GOT3 (cell line): Measurements from ENCODE around the gene KLHL8.
"Not testable (repeated sequence)": the region's sequence is repeated elsewhere in the genome, so short reads cannot be mapped to it uniquely, and the experiment has no call there.

Source experiments
- DNase-seq: peaks from one replicate; lab custom pipeline; 2025; ENCODE audit warnings: mixed read lengths; lab: John Stamatoyannopoulos, UW

KLHL8 gene

DNA sequence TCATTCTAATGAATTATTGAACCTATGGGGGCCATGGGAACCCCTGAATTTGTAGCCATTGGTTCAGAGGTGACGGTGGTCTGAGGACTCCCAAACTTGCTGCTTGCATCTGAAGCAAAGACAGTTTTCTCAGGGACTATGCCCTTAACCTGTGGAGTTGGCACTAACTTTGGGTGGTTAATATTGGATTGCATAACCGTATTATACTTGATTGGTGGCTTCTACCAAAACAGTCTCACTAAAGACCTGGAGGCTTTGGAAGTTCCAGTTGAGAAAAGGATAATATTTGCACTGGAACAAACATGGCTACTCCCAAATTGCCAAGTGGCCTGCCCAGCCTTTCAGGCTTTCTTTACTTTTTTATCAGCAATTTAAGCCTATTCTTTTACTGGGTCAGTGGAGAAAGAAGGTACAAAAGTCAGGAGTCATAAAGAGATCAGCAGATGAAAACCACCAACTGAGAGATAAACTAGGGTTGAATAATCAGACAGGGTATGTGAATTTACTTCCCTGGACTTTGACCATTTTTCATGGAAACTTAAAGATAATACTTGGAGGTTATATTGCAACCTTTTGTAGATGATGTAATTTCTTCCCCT, 7.9 kb upstream of the KLHL8 start:
- DNase-seq = no peak

DNA sequence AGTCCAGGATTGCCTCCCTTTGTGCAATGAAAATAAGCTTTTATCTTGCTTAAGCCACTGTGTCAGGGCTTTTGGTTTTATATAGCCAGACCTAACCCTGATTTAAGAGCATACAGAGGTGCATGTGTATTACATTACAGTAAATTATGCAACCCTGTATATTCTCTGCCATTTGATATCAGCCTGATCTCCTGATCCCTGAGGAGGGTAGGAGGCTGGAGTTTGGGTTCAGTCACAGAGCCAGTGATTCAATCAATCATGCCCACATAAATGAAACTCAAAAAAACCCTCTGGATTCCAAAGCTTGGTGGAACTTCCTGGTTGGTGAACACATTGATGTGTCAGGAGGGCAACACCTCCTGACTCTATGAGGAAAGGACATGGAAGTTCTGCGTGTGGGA, 7.3 kb upstream of the KLHL8 start:
- no peak for DNase-seq

DNA sequence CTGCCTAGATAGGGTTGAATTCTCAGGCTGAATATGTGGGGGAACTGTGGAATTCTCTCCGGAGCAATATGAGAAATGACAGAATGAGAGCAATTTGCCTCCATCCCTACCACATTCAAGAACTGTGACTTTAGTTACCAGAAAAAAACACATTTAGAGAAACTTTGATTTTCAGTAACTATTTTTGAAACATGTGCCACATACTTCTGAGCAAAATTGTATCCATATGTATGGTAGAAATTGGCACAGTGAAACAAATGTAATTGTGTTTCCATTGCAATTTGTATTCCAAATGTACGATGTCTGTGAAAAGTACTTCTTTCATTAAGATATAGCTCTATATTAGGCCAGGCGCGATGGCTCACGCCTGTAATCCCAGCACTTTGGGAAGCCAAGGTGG, 5.5 kb upstream of the KLHL8 start:
- DNase-seq = no peak

DNA sequence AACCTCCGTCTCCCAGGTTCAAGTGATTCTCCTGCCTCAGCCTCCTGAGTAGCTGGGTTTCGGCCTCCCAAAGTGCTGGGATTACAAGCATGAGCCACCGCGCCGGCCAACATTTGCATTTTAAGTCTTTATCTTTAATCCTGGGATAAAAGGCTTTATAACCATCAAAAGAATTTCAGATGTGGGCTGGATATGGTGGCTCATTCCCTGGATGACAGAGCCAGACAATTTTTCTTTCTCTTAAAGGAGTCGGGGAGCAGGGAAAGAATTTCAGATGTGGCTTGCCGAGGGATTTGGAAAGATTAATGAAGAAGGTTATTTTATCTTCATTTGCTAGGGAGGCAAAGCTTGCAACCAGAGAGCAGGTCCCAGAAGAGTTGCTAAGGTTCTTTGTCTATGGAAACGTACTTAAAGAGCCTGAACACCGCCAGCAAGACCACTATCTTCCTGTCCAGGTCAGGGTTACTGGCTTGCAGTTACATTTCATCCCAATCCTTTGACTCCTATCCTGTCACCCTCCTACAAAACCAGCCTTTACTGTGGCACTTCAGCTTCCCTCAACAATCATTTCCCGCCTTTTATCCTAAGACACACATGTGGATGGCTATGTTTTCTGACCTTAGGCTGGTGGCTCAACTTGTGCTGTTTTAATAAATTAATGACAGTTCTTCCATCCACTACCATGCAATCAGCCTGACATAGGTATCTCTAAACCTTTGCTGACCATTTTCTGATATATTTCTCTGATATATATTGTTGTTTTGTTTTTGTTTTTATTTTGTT, 3.9 kb upstream of the KLHL8 start:
- DNase-seq = no peak

DNA sequence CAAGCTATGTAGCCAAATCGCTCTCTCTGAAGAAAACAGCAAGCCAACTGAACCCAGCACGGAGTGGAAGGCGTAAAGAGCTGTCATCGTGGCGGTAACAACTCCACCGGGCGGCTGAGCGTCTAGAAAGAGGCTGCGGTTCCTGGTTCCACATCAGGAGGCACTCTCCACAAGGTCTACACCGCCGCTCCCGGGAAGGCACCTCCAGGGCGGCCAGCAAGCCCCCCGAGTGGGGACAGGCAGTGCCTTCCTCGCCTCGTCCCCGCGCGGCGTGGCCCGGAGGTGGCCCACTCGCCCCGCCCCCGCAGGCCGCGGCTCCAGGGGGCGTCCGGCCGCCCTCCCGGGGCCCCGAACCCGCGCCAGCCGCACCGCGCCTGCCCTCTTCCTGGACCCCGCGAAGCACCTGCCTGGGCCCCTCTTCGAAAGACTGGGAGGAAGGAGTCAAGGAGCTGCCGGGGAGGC, 755 bp downstream of the KLHL8 start:
- DNase-seq = no peak

DNA sequence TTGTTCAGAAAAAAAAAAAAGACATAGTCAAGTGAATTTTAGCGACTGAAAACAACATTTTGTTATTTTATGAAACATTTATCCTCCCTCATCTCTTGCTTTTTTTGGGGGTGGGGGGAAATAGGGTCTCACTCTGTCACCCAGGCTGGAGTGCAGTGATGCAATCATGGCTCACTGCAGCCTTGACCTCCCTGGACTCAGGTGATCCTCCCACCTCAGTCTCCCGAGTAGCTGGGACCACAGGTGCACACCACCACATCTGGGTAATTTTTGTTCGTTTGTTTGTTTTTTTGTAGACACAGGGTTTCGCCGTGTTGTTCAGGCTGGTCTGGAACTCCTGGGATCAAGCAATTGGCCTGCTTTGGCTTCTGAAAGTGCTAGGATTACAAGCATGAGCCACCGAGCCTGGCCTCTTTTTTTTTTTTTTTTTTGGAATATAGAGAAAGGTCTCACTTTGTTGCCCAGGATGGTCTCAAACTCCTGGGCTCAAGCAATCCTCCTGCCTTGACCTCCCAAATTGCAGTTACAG, 3.1 kb downstream of the KLHL8 start:
- not testable (repeated sequence) for DNase-seq

DNA sequence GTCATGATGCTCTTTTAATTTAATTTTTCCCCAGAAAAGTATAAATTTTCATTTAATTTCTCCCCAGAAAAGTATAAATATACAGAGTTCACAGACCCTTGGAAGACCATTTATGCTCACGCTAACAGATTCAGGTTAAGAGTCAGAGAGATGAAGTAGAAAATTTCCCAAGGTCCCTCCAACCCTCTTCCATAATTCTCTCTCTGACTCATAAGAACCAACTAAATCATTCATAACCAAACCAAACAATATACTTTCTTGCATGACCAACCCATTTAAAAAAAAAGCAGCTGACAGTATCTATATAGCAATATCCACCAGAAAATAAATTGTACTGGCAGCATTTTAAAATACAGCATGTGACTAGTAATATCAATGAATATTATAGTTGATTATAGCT, 3.9 kb downstream of the KLHL8 start:
- DNase-seq = no peak

DNA sequence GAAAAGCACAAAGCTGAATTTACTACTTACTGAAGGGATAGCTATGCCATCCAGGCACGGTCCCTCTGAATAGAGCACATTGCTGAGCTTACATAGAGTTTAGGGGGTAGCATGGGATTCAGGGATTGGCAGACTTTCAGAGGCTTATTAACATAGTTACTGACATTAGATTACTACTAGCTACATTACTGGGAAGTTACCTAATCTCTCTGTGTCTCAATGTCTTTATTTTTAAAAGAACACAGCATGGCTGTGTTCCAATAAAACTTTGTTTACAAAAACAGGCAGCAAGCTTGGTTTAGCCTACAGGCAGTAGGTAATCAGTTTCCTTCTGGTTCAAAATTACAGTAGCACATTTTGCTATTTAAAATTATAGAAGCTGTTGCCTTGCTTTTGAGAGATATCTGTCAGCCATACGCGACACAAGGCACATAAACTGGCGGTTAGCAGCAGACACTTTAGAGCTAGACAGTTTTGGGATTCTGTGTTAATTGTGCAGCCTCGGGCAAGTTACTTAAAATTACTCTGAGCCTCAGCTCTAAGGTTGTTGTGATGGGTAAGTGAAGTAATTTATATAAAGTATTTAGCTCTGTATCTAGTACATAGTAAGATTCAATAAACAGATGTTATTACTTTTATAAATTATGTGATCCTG, 6.9 kb downstream of the KLHL8 start:
- no peak for DNase-seq

DNA sequence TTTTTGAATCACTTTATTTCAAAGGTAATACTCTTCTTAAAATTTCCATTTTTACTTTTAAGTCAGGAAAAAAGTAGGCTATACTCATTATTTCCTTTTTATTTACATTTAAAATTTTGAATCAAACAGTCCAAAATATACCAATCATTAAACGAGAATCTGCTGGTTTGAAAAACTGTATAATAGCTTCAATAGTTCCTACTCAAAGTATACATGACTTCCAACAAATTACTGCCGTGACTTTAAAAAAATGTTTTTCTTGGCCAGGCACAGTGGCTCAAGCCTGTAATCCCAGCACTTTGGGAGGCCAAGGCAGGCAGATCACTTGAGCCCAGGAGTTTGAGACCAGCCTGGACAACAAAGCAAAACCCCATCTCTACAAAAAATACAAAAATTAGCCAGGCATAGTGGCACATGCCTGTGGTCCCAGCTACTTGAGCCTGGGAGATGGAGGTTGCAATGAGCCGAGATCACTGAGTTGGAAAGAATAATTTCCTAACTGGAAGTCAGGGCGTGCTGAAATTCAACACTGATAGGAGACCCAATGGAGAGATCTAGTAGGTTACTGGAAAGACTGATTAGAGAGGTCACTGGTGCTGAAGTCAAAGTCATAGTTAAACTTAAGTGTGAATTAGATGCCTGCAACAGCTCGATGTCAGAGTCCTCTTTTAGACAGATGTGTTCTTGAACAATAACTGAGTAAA, 9.0 kb downstream of the KLHL8 start:
- no peak for DNase-seq

DNA sequence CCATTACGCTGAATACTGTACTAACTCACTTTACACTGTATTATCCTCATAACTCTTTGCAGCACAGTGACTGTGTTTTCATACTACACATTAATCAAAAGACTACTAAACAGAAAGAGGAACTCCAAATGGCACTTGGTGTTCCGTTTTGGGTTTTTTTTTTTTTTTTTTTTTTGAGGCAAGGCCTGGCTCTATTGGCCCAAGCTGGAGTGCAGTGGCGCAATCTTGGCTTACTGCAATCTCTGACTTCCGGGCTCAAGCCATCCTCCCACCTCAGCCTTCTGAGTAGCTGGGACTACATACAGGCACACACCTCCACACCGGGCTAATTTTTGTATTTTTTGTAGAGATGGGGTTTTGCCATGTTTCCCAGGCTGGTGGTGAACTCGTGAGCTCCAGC, 10.7 kb downstream of the KLHL8 start:
- no peak for DNase-seq

DNA sequence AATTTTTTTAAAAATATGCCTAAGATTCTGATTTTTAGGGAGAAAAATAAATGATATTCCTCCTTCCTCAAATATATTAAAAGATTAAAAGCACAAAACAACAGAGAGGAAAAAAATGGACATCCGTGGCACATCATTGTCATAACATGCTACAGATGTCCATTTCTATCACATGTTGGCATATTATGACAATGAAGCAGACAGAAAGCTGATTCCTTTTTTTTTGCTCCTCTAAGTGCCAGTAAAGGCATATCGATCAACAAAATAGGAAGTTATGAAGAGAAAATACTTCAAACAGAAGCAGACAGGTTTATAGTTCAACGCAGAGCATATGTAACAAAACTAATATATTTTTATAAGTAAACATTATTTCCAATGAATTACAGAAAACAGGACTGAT, 11.2 kb downstream of the KLHL8 start:
- DNase-seq = no peak

DNA sequence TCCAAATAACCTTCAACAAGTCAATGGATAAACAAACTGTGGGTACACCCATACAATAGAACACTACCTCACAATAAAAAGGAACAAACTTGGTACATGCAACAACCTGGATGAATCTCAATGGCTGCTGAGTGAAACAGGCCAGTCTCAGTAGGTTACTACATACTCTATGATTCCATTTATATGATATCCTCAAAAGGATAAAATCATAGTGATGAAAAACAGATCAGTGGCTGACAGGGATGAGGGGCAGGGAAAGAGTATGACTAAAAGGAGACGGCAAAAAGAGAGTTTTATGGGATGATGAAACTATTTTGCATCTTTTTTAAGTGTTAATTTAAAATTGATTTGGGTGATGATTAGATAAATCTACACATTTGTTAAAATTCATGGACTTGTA, 15.9 kb downstream of the KLHL8 start:
- DNase-seq = no peak

DNA sequence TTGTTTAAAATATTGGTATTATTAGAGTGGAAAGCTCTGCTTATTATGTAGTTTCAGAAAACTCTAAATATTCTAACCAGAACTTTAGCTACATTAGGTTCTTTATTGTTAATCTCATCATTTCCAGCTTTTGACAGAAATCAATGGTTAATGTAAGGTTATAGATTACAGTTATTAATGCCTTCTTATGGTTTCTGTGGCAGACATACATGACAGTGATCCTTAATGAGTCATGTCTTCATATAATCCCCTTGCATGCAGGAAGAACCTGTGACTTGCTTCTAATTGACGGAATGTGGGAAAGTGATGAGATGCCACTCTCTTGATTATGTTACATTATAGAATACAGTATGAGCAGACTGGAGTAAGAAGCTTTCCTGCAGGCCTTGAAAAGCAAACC, 23.5 kb downstream of the KLHL8 start:
- no peak for DNase-seq

DNA sequence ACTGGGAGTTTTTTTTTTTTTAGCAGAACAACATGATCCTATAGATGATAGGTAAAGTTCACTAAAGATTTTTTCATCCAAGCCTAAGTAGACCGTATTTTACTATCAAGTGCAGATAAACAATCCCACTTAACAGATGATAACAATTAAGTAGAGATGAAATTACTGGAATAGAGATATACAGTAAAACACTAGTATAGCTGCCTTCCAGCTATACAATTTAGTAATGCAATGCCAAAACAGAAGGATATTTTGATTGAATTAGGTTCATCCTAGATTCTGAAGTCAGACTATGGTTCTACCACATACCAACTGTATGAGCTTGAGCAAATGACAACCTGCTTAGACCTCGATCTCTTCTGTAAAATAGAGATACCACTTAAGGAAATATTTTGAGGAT, 24.3 kb downstream of the KLHL8 start:
- no peak for DNase-seq

DNA sequence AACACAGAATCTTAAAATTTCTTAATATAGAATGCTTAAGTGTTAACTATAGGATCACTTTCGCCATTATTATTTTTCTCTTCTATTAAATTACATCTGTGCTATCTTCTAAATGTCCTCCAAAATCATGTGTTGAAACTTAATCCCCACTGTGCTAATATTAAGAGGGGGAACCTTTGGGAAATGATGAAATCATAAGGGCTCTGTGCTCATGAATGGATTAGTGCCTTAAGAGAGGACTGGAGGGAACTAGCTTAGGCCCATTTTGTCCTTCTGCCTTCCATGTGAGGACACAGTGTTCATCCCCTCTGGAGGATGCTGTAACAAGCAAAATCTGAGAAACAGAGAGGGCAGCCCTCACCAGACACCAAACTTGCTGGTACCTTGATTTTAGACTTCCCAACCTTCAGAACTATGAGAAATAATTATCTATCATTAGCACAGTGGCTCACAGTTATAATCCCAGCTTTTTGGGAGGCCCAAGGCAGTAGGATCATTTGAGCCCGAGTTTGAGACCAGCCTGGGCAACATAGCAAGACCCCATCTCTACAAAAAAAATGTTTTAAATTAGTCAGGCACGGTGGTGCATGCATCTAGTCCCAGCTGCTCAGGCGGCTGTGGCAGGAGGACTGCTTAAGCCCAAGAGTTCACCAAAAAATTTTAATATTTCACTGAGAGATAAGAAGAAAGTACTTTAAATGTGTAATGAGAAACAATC, 26.3 kb downstream of the KLHL8 start:
- DNase-seq = no peak

DNA sequence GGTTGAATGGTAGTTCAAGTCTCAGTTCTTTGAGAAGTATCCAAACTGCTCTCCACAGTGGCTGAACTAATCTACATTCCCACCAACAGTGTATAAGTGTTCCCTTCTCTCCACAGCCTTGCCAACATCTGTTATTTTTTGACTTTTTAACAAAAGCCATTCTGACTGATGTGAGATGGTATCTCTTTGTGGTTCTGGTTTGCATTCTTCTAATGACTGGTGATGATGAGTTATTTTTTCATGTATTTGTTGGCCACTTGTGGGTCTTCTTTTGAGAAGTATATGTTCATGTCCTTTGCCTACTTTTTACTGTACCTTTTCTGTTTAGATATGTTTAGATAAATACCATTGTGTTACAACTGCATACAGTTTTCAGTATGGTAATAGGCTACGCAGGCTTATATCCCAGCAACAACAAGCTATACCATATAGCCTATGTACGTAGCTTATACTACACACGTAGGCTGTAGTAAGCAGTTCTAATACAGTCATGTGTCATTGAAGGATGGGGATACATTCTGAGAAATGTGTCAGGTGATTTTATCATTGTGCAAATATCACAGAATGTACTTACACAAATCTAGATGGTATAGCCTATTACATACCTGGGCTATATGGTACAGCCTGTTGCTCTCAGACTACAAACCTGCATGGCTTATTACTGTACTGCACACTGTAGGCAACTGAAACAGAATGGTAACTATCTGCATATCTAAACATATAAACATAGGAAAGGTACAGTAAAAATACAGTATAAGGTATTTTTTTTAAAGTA, 28.1 kb downstream of the KLHL8 start:
- no peak for DNase-seq

DNA sequence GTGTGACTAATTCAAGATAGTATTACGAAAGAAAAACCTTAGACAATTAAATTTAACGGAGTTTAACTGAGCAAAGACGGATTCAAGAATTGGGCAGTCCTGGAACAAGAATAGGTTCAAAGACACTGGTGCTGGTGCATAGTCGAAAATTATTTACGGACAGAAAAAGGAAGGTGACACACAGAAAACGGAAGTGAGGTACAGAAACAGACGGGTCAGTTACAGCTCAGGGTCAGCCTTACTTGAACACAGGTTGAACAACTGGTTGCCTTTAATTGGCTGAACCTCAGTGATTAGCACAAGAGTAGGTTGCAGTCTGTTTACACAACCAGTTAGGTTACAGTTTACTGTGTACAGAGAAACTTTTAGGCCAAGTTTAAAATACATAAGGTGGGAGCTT, 31.5 kb downstream of the KLHL8 start:
- DNase-seq = no peak

DNA sequence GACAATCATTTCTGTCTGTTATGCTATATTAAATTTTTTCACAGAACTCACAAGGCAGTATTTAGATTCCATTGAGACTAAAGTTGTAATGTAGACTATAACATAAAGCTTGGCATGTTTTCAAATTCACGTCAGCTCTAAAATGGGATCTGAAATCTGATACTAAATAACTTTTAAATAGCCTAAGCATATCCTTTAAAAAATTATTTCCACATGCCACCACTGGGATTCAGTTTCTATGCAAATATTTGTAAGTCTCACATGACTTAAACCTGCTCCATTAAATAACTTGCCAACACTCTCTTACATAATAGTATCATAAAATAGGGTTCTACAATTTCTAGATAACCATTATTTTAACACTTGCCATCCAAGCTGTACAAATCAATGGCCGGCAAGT, 32.4 kb downstream of the KLHL8 start:
- no peak for DNase-seq

DNA sequence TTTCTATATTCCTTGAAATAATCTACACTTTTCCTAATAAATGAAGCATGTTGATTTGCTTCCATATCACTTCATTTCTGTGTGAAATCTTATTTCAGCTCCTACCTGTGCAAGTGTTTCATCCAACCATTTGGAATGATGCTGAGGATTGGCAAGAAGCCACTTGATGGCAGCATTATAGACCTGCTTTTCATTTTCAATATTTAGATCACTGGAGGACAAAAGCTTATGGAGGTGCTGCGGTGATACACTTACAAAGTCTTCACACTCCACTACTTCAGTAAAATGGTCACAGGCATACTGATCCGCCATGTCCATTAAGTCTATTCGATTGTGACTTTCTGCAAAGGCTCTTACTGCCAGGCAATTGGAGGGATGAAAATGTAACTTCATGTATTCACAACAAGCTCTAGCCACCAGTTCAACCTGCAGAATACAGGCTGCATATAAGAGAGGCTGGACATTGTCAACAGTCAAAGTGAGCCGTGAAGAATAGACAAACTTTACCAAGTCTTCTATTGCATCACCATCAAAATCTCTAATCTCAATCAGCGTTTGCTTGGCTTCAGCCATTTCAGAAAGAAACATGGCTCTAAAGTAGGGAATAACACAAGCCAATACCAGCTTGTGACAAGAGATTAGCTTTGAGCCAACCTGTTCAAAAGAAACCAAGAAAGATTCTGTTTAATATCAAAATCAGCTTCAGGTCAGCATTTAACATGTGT, 35.1 kb downstream of the KLHL8 start:
- DNase-seq = no peak

DNA sequence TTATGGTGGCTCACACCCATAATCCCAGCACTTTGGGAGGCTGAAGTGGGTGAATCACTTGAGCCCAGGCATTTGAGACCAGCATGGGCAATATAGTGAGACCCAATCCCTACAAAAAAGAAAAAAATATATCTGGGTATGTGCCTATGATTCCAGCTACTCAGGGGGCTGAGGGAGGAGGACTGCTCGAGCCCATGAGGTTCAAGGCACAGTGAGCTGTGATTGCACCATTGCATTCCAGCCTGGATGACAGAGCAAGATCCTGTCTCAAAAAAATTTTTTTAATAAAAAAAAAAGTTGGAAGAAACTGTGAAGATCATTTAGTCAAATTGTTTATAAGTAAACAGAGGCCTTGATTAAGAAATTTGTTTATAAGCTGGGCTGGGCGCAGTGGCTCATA, 39.7 kb downstream of the KLHL8 start:
- DNase-seq = no peak
